A549 (cell line): ENCODE data around the gene C19orf33.

ENCODE experiments used
- BCL3 ChIP-seq: fragments of >200 bp; sonication (Bioruptor Twin); formaldehyde crosslinking; IDR thresholded peaks from 3 replicates; pipeline ENCODE4 v1.6.1; 2016
- CHD2 ChIP-seq: fragments of 150-350 bp; IDR thresholded peaks from 2 replicates; pipeline ENCODE4 v1.6.1; 2014; ENCODE audit warnings: low read length; ENCODE audit not compliant: partially characterized antibody
- CTCF ChIP-seq: fragments of >200 bp; sonication (Bioruptor Twin); formaldehyde crosslinking; IDR thresholded peaks from 3 replicates; pipeline ENCODE4 v1.5.1; 2016
- EP300 ChIP-seq, 2 experiments: fragments of >200 bp; sonication (Bioruptor Twin); formaldehyde crosslinking; IDR thresholded peaks; 2 replicates in 1 of 2; 3 replicates in 1 of 2; pipeline ENCODE4 v1.6.1; 2016 to 2017
- HDAC2 ChIP-seq: fragments of 200-600 bp; sonication (generic); IDR thresholded peaks from 2 replicates; pipeline ENCODE4 v1.6.1; 2016
- JUN ChIP-seq, 2 experiments: fragments of >200 bp; sonication (Bioruptor Twin); formaldehyde crosslinking; IDR thresholded peaks; 2 replicates in 1 of 2; 3 replicates in 1 of 2; pipeline ENCODE4 v1.6.1; 2016 to 2017
- POLR2A ChIP-seq: IDR thresholded peaks from 2 replicates; pipeline ENCODE4 v1.6.1; 2012; ENCODE audit warnings: mild to moderate bottlenecking, low read length
- POLR2AphosphoS2 ChIP-seq: conservative IDR thresholded peaks from 2 replicates; pipeline ENCODE4 v1.6.1; 2012; ENCODE audit warnings: low read length, improper control_type of control experiment, inconsistent platforms
- RARB ChIP-seq: fragments of 250-450 bp; sonication (Bioruptor Pico); IDR thresholded peaks from 2 replicates; pipeline ENCODE4 v1.8.0; 2021; ENCODE audit warnings: mild to moderate bottlenecking, moderate library complexity
- RCOR1 ChIP-seq: fragments of 150-350 bp; IDR thresholded peaks from 2 replicates; pipeline ENCODE4 v1.6.1; 2014; ENCODE audit warnings: antibody characterized with exemption, low read length, low read depth
- REST ChIP-seq: fragments of 200-600 bp; sonication (generic); IDR thresholded peaks from 2 replicates; pipeline ENCODE4 v1.6.1; 2016; ENCODE audit warnings: antibody characterized with exemption, mild to moderate bottlenecking, moderate library complexity
- RFX5 ChIP-seq: fragments of 450-650 bp; IDR thresholded peaks from 2 replicates; pipeline ENCODE4 v1.7.1; 2014; ENCODE audit warnings: antibody characterized with exemption, mild to moderate bottlenecking, moderate library complexity
- SMC3 ChIP-seq: fragments of >200 bp; sonication (Bioruptor Twin); formaldehyde crosslinking; IDR thresholded peaks from 3 replicates; pipeline ENCODE4 v1.6.1; 2018; ENCODE audit warnings: inconsistent platforms
- ZC3H11A ChIP-seq: fragments of 450-650 bp; IDR thresholded peaks from 2 replicates; pipeline ENCODE4 v1.6.1; 2014; ENCODE audit warnings: antibody characterized with exemption, mild to moderate bottlenecking

- TF ChIP-seq SMC3 (no peak), EP300 (IDR thresholded peaks at IDR 0.05) (no peak), RCOR1 (no peak), CTCF (no peak), REST (no peak), POLR2A (peak; percentile 10; the same call in 1 of the 2 replicates), HDAC2 (no peak), CHD2 (no peak), RFX5 (no peak), JUN (IDR thresholded peaks at IDR 0.05) (no peak; a peak in 2 of 5 replicates), POLR2AphosphoS2 (peak; percentile 31; the same call in 1 of the 2 replicates), RARB (CRISPR knock-in tag) (no peak), ZC3H11A (no peak), BCL3 (no peak)
These were observed 5.7 kb downstream of the C19orf33 start for GRCh38 chr19:38309615-38310278.
